PC-3 (cell line): ENCODE measurements around the gene HNRNPCL1. TPM values are rescaled to one million over a fixed set of nuclear protein-coding genes. Genes with fewer than 3 reads are reported as not detected.

ENCODE experiments used
- ATAC-seq: fragments of 200-7000 bp; cut with Tn5 transposase; 2 replicates; pipeline ENCODE4 v1.9.1; 2020; ENCODE audit warnings: mild to moderate bottlenecking, moderate library complexity
- BruUV-seq: library from RNA; stranded (reverse); fragments of 400-500 nt; replicated peaks from 2 replicates; lab custom pipeline; 2021; lab: Mats Ljungman, UMichigan
- CTCF ChIA-PET: fragments of 300-600 bp; sonication (Branson Sonifier 250); formaldehyde crosslinking; loops from one replicate; lab custom pipeline; 2022; ENCODE audit warnings: antibody characterized with exemption; lab: Charles Lee
- POLR2A ChIA-PET: fragments of 300-600 bp; sonication (Branson Sonifier 250); formaldehyde crosslinking; loops from one replicate; lab custom pipeline; 2022; ENCODE audit warnings: antibody characterized with exemption; ENCODE audit not compliant: unreplicated experiment; lab: Charles Lee
- DNase-seq: peaks from one replicate; pipeline ENCODE4 v3.0.0-alpha.2; 2015
- H2AFZ ChIP-seq: fragments of 300-600 bp; sonication (generic); 2 replicates; pipeline ENCODE4 v1.6.0; 2016; ENCODE audit warnings: antibody characterized with exemption, low read length
- H3F3A ChIP-seq: fragments of 300-600 bp; sonication (generic); one replicate; pipeline ENCODE4 v1.6.0; 2017; ENCODE audit warnings: antibody characterized with exemption, low read length, control low read depth, mild to moderate bottlenecking; ENCODE audit not compliant: unreplicated experiment
- H3K27ac ChIP-seq: fragments of 300-600 bp; sonication (generic); 2 replicates; pipeline ENCODE4 v1.5.1; 2016; ENCODE audit warnings: mild to moderate bottlenecking, low read length
- H3K27me3 ChIP-seq: fragments of 300-600 bp; sonication (generic); 2 replicates; pipeline ENCODE4 v1.6.1; 2016; ENCODE audit warnings: low read length, mixed read lengths
- H3K36me3 ChIP-seq: fragments of 300-600 bp; sonication (generic); 2 replicates; pipeline ENCODE4 v1.6.1; 2016; ENCODE audit warnings: low read depth, mixed run types, low read length, mixed read lengths
- H3K4me1 ChIP-seq: fragments of 300-600 bp; sonication (generic); 2 replicates; pipeline ENCODE4 v1.5.1; 2016; ENCODE audit warnings: low read length; ENCODE audit not compliant: insufficient read depth
- H3K4me2 ChIP-seq: fragments of 300-600 bp; sonication (generic); 2 replicates; pipeline ENCODE4 v1.6.0; 2016; ENCODE audit warnings: low read length
- H3K4me3 ChIP-seq: fragments of 300-600 bp; sonication (generic); 2 replicates; pipeline ENCODE4 v1.5.1; 2016; ENCODE audit warnings: mild to moderate bottlenecking, low read length, mixed read lengths
- H3K79me2 ChIP-seq: fragments of 300-600 bp; sonication (generic); 2 replicates; pipeline ENCODE4 v1.6.1; 2017; ENCODE audit warnings: low read length, mixed read lengths
- H3K9ac ChIP-seq: fragments of 300-600 bp; sonication (generic); 2 replicates; pipeline ENCODE4 v1.6.0; 2016; ENCODE audit warnings: mild to moderate bottlenecking, low read length
- H3K9me2 ChIP-seq: fragments of 300-600 bp; sonication (generic); replicated peaks from 2 replicates; pipeline ENCODE4 v1.6.1; 2016; ENCODE audit warnings: mixed run types, low read length, mixed read lengths
- H3K9me3 ChIP-seq: fragments of 300-600 bp; sonication (generic); 2 replicates; pipeline ENCODE4 v1.6.1; 2016; ENCODE audit warnings: low read length, mixed read lengths
- H4K20me1 ChIP-seq: fragments of 300-600 bp; sonication (generic); 2 replicates; pipeline ENCODE4 v1.6.1; 2016; ENCODE audit warnings: low read length, mixed read lengths
- EZH2 ChIP-seq: fragments of 300-600 bp; sonication (generic); IDR thresholded peaks from one replicate; pipeline ENCODE4 v1.6.1; 2017; ENCODE audit warnings: antibody characterized with exemption, mild to moderate bottlenecking, low read length; ENCODE audit not compliant: unreplicated experiment
- EZH2phosphoT487 ChIP-seq: fragments of 300-600 bp; sonication (generic); IDR thresholded peaks from 2 replicates; pipeline ENCODE4 v1.6.1; 2018; ENCODE audit warnings: mild to moderate bottlenecking, antibody characterized with exemption, low read length, borderline replicate concordance
- intact Hi-C: fragments of 100-400 bp; cut with micrococcal nuclease; formaldehyde crosslinking; loops from 2 replicates; pipeline ENCODE4 v1.9.0; 2023
- total RNA-seq: library from RNA; depleted of rRNA; stranded (reverse); fragments of >200 nt; gene quantifications from 2 replicates; pipeline ENCODE4 v1.2.3, GENCODE V29; 2014
- TF ChIP-seq, protein P1 (sequence below): fragments of 300-600 bp; sonication (generic); conservative IDR thresholded peaks from 2 replicates; pipeline ENCODE4 v1.5.1; 2017; ENCODE audit warnings: antibody characterized with exemption, low read depth, mild to moderate bottlenecking, low read length

HNRNPCL1 gene
- total RNA-seq, 1 experiment from 2014 or later, result not detected

DNA sequence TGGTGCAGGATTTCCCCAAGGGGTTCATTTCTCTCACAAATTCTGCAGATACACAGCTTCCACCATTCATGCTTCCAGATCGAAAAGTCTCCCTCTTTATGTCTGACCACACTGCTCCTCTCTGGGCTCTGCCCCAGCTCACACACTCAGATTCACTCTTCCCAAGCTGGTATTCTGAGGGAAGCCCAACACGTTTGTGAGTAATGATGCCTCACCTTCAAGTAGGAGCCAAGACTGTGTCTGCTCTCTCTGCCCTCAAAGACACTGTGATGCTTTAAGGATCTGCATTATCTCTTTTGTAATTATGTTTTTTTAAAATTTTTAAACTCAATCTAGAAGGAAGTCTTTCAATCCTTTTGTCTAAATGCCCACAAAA, 37.1 kb downstream of the HNRNPCL1 start:
- ChIA-PET CTCF (no interaction called here), POLR2A (no interaction called here)
- H2AFZ ChIP-seq, result no peak overlapping the region
- no peak overlapping the region for H3K4me2 ChIP-seq
- intact Hi-C loops, result no loop called here
- H4K20me1 ChIP-seq, result no peaks in the 10 kb centered on the region
- BruUV-seq, result no TSS peak
- no peak overlapping the region for H3K4me3 ChIP-seq
- ATAC-seq (no peak), DNase-seq (peak; percentile 20)
- H3K9me3 ChIP-seq, result no peaks in the 10 kb centered on the region
- peaks cover 20% of the 10 kb centered on the region for H3K27me3 ChIP-seq
- no peaks in the 10 kb centered on the region for H3F3A ChIP-seq
- no peak for TF ChIP-seq EZH2
- no peak for TF ChIP-seq EZH2phosphoT487
- TF ChIP-seq, protein P1, sequence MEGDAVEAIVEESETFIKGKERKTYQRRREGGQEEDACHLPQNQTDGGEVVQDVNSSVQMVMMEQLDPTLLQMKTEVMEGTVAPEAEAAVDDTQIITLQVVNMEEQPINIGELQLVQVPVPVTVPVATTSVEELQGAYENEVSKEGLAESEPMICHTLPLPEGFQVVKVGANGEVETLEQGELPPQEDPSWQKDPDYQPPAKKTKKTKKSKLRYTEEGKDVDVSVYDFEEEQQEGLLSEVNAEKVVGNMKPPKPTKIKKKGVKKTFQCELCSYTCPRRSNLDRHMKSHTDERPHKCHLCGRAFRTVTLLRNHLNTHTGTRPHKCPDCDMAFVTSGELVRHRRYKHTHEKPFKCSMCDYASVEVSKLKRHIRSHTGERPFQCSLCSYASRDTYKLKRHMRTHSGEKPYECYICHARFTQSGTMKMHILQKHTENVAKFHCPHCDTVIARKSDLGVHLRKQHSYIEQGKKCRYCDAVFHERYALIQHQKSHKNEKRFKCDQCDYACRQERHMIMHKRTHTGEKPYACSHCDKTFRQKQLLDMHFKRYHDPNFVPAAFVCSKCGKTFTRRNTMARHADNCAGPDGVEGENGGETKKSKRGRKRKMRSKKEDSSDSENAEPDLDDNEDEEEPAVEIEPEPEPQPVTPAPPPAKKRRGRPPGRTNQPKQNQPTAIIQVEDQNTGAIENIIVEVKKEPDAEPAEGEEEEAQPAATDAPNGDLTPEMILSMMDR, result no peak
- no peaks in the 10 kb centered on the region for H3K79me2 ChIP-seq
- H3K4me1 ChIP-seq, result no peaks in the 10 kb centered on the region
- H3K27ac ChIP-seq, result no peak overlapping the region
- H3K36me3 ChIP-seq, result no peaks in the 10 kb centered on the region
- no peaks in the 10 kb centered on the region for H3K9me2 ChIP-seq
- no peak overlapping the region for H3K9ac ChIP-seq

DNA sequence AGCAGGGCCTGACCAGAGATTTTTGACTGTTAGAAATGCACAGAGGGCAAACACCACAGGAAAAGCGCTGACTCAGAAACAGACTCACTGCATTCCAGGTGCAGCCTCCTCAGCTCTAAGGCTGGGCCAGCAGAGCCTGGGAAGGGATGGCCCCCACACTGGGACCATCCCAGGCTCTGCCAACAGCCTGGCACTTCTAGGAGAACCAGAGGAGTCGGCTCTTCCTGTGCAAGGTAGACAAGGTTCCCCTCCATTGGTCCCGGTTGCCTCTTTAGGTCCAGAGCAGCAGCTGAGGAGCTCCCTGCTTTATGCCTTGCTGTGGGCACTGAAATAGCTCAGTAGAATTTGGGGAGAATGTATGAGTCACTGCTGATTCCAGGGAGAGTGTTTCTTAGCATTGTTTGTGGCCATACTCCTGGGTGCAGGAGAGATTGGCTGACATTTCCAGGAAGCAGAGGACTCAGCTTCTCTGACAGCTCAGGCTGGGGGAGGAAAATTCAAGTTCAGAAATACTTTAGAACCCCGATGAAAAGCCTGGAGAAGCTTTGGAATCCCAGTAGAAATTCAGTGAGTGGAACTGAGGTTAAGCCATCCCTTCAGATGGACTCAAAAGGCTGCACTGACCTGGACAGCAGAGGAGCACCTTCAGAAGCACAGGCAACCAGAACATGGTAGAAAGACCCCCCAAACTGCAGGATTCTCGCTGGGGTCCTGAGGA, 37.7 kb downstream of the HNRNPCL1 start:
- Histone ChIP-seq H3K9me2 (no peaks in the 10 kb centered on the region), H3K27me3 (peaks cover 24% of the 10 kb centered on the region), H3K9me3 (no peaks in the 10 kb centered on the region), H3K4me1 (no peaks in the 10 kb centered on the region), H3K4me2 (no peak overlapping the region), H3F3A (no peaks in the 10 kb centered on the region), H3K36me3 (no peaks in the 10 kb centered on the region), H3K9ac (no peak overlapping the region), H3K79me2 (no peaks in the 10 kb centered on the region), H3K27ac (no peak overlapping the region), H2AFZ (no peak overlapping the region), H4K20me1 (no peaks in the 10 kb centered on the region), H3K4me3 (no peak overlapping the region)
- POLR2A ChIA-PET, result no interaction called here
- CTCF ChIA-PET, result no interaction called here
- ATAC-seq (no peak), DNase-seq (peak; percentile 6)
- TF ChIP-seq, protein P1, result no peak
- TF ChIP-seq EZH2phosphoT487 (no peak), EZH2 (no peak)
- no TSS peak for BruUV-seq
- intact Hi-C loops, result no loop called here

DNA sequence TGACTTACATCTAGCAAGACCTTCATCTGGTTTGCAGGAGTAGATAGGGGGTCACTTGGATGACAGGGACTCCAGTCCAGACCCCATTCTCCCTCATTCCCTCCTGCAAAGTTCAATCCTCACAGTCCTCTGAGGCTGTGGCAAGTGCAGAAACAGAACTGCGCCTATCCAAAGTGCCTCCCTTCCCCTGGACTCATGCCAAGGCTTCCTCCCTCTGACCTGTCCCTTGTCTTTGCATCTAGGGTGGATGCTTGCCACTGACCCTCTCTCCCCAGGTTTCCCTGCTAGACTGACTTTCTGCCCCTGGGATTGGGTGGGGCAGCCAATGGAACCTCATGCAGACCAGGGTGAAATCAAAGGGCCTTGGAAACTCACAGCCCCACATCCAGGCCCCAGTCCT, 38.6 kb downstream of the HNRNPCL1 start:
- no peaks in the 10 kb centered on the region for H3K9me2 ChIP-seq
- ChIA-PET POLR2A (no interaction called here), CTCF (no interaction called here)
- H3K4me1 ChIP-seq, result no peaks in the 10 kb centered on the region
- peaks cover 24% of the 10 kb centered on the region for H3K27me3 ChIP-seq
- TF ChIP-seq EZH2phosphoT487 (no peak), EZH2 (no peak)
- TF ChIP-seq, protein P1, result no peak
- no peak overlapping the region for H3K4me3 ChIP-seq
- no TSS peak for BruUV-seq
- H3K36me3 ChIP-seq, result no peaks in the 10 kb centered on the region
- H2AFZ ChIP-seq, result no peak overlapping the region
- ATAC-seq (no peak), DNase-seq (no peak)
- no peak overlapping the region for H3K27ac ChIP-seq
- no peaks in the 10 kb centered on the region for H4K20me1 ChIP-seq
- H3K9ac ChIP-seq, result no peak overlapping the region
- H3K79me2 ChIP-seq, result no peaks in the 10 kb centered on the region
- intact Hi-C loops, result no loop called here
- H3K9me3 ChIP-seq, result no peaks in the 10 kb centered on the region
- no peaks in the 10 kb centered on the region for H3F3A ChIP-seq
- H3K4me2 ChIP-seq, result no peak overlapping the region
